Endothelial cell of umbilical vein (primary cell): ENCODE measurements around the gene SH3BP4. TPM values are rescaled to one million over a fixed set of nuclear protein-coding genes. Genes with fewer than 3 reads are reported as not detected.
A peak's percentile ranks its signal among the peaks of the same experiment; 100 is the strongest.

ENCODE experiments used
- BruUV-seq: library from RNA; stranded (reverse); fragments of 400-500 nt; replicated peaks from 2 replicates; lab custom pipeline; 2021; lab: Mats Ljungman, UMichigan
- CTCF ChIA-PET: fragments of 300-600, 350-600 bp; sonication (Branson Sonifier 250); formaldehyde crosslinking; loops from one replicate; lab custom pipeline; 2021; ENCODE audit warnings: antibody characterized with exemption, inconsistent platforms; lab: Charles Lee
- POLR2A ChIA-PET: fragments of 300-600, 350-600 bp; sonication (Branson Sonifier 250); formaldehyde crosslinking; loops from one replicate; lab custom pipeline; 2021; ENCODE audit warnings: antibody characterized with exemption, inconsistent platforms; lab: Charles Lee
- DNase-seq: peaks from one replicate; pipeline ENCODE4 v3.0.0-alpha.2; 2011; ENCODE audit warnings: low read depth, low spot score
- FAIRE-seq: peaks from 2 replicates; lab custom pipeline; 2011; peaks lifted over from hg19 to GRCh38; lab: Jason Lieb, UNC
- H2AFZ ChIP-seq: 2 replicates; pipeline ENCODE4 v1.6.0; 2012; ENCODE audit warnings: low read depth, low read length, control low read depth, inconsistent platforms
- H3K27ac ChIP-seq: 2 replicates; pipeline ENCODE4 v1.5.1; 2011; ENCODE audit warnings: low read depth, mild to moderate bottlenecking, control low read depth, low read length, moderate library complexity; ENCODE audit not compliant: insufficient read depth
- H3K27me3 ChIP-seq, 2 experiments: 2 replicates each; pipeline versions ENCODE4 v1.6.0 to v1.6.1; 2011; ENCODE audit warnings: low read length in 2 of 2, mixed read lengths in 1 of 2; ENCODE audit not compliant: control insufficient read depth in 2 of 2, insufficient read depth in 2 of 2
- H3K36me3 ChIP-seq, 2 experiments: 2 replicates in 1 of 2; 3 replicates in 1 of 2; pipeline ENCODE4 v1.5.1; 2011; ENCODE audit warnings: low read length in 2 of 2, mild to moderate bottlenecking in 1 of 2, moderate library complexity in 1 of 2; ENCODE audit not compliant: control insufficient read depth in 2 of 2, insufficient read depth in 2 of 2; ENCODE audit errors: extremely low read depth in 1 of 2
- H3K4me1 ChIP-seq: 3 replicates; pipeline ENCODE4 v1.5.1; 2011; ENCODE audit warnings: mild to moderate bottlenecking, low read length; ENCODE audit not compliant: control insufficient read depth, insufficient read depth; ENCODE audit errors: extremely low read depth
- H3K4me2 ChIP-seq: 2 replicates; pipeline ENCODE4 v1.6.1; 2011; ENCODE audit warnings: low read length, control low read depth, mixed read lengths; ENCODE audit not compliant: insufficient read depth
- H3K4me3 ChIP-seq, 3 experiments: fragments of 200-600 bp in 1 of 3; sonication (generic), shearing (Covaris generic) in 1 of 3; replicated peaks in 1 of 3; 2 replicates each; pipeline ENCODE4 v1.5.1; 2011 to 2016; ENCODE audit warnings: control low read depth in 3 of 3, low read length in 3 of 3, mild to moderate bottlenecking in 2 of 3, inconsistent platforms in 1 of 3, low read depth in 1 of 3, moderate library complexity in 1 of 3; ENCODE audit not compliant: insufficient read depth in 1 of 3
- H3K79me2 ChIP-seq: 2 replicates; pipeline ENCODE4 v1.6.0; 2012; ENCODE audit warnings: low read length, inconsistent platforms; ENCODE audit not compliant: control insufficient read depth, insufficient read depth
- H3K9ac ChIP-seq: replicated peaks from 2 replicates; pipeline ENCODE3; 2011; ENCODE audit warnings: low read length, control low read depth; ENCODE audit not compliant: insufficient read depth; ENCODE audit errors: extremely low read depth
- H3K9me1 ChIP-seq: replicated peaks from 3 replicates; pipeline ENCODE4 v1.6.0; 2011; ENCODE audit warnings: mild to moderate bottlenecking, low read length; ENCODE audit not compliant: control insufficient read depth, insufficient read depth; ENCODE audit errors: extremely low read depth
- H3K9me3 ChIP-seq: replicated peaks from 2 replicates; pipeline ENCODE4 v1.5.1; 2012; ENCODE audit warnings: low read length, inconsistent platforms; ENCODE audit not compliant: control insufficient read depth, insufficient read depth
- H4K20me1 ChIP-seq: replicated peaks from 2 replicates; pipeline ENCODE3; 2011; ENCODE audit warnings: mild to moderate bottlenecking, low read length; ENCODE audit not compliant: control insufficient read depth, insufficient read depth; ENCODE audit errors: extremely low read depth
- CTCF ChIP-seq, 2 donors: IDR thresholded peaks; 1 replicate in 1 of 2; 2 replicates in 1 of 2; pipeline ENCODE4 v1.5.1; 2011; ENCODE audit warnings: low read length in 2 of 2, mild to moderate bottlenecking in 2 of 2, moderate library complexity in 2 of 2, control low read depth in 1 of 2, inconsistent platforms in 1 of 2, low read depth in 1 of 2; ENCODE audit not compliant: insufficient read depth in 1 of 2; ENCODE audit errors: extremely low read depth in 1 of 2
- EZH2 ChIP-seq: IDR thresholded peaks from 2 replicates; pipeline ENCODE4 v1.6.1; 2012; ENCODE audit warnings: borderline replicate concordance, low read depth, mild to moderate bottlenecking, moderate library complexity, low read length, inconsistent platforms; ENCODE audit not compliant: severe bottlenecking
- FOS ChIP-seq: IDR thresholded peaks from 2 replicates; pipeline ENCODE4 v1.6.1; 2011; ENCODE audit warnings: mild to moderate bottlenecking, low read length, moderate library complexity, borderline replicate concordance; ENCODE audit not compliant: insufficient read depth
- GATA2 ChIP-seq: IDR thresholded peaks from 2 replicates; pipeline ENCODE4 v1.7.0; 2011; ENCODE audit warnings: low read depth, mild to moderate bottlenecking, moderate library complexity, mixed read lengths, low read length; ENCODE audit not compliant: insufficient read length, insufficient read depth
- JUN ChIP-seq: IDR thresholded peaks from 2 replicates; pipeline ENCODE4 v1.6.1; 2011; ENCODE audit warnings: borderline replicate concordance, low read depth; ENCODE audit not compliant: insufficient read length, insufficient read depth
- MAX ChIP-seq: IDR thresholded peaks from 2 replicates; pipeline ENCODE4 v1.6.1; 2011; ENCODE audit not compliant: insufficient read depth, insufficient read length
- MYC ChIP-seq: IDR thresholded peaks from one replicate; pipeline ENCODE4 v1.6.1; 2011; ENCODE audit warnings: mild to moderate bottlenecking, low read depth, low read length
- POLR2A ChIP-seq: IDR thresholded peaks from 2 replicates; pipeline ENCODE4 v1.6.1; 2012; ENCODE audit warnings: low read depth, mild to moderate bottlenecking, control low read depth, low read length
- POLR2AphosphoS5 ChIP-seq: IDR thresholded peaks from 2 replicates; pipeline ENCODE4 v1.6.1; 2012; ENCODE audit warnings: low read depth, mild to moderate bottlenecking, control low read depth, low read length, moderate library complexity; ENCODE audit not compliant: insufficient read depth
- dilution Hi-C: fragments of 300-500 bp; cut with MboI; formaldehyde crosslinking; loops from one replicate; pipeline ENCODE4 v1.15.0; 2019; ENCODE audit warnings: low sequenced_read_pairs; ENCODE audit not compliant: extremely low pct_ligation_motif_present
- intact Hi-C: fragments of 100-400 bp; cut with micrococcal nuclease; formaldehyde crosslinking; loops from one replicate; pipeline ENCODE4 v1.10.0; 2022
- polyA plus RNA-seq, 4 experiments: library from polyadenylated mRNA; depleted of rRNA in 3 of 4; stranded (reverse) in 3 of 4; unstranded in 1 of 4; fragments of >200 nt; gene quantifications; 2 replicates each; pipeline versions ENCODE4 v1.2.1 to v1.2.3, GENCODE V29; 2011 to 2012; ENCODE audit warnings: missing spikeins in 1 of 4
- total RNA-seq: library from RNA; stranded (reverse); gene quantifications from 2 replicates; pipeline ENCODE4 v1.2.3, GENCODE V29; 2021

The SH3BP4 gene
- total and polyA plus RNA-seq, 2 donors (not counting 3 experiments of a cell fraction or from before 2014, with no cell fraction given): 85.2 to 100.0 TPM

DNA sequence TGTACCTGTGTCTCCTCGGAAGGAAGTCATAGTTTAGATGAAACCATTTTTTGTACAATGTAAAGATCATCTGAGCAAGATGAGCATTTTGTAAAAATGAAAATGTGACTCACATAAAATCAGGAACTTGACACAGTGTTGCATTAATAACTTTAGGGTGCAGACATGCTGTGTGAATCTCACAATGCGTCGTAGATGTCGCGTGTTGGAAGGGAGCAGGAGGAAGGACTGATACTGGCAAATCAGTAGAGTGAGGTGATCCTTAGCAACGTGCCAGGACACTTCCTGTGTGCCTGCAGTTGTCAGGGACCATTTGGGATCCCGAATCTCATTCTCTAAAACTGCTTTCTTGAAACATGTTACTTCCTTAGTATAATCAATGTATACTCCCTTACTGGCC lies 103.1 kb downstream of the SH3BP4 start:
- ChIA-PET CTCF (interaction anchor here (0.7 to 2.8 kb wide), 7 partner anchors 18 to 509 kb away, joined by 3 to 9 read pairs (median 4); no protein-coding TSS in a partner anchor), POLR2A (no interaction called here)
- H3K4me1 ChIP-seq: peaks cover 28% of the 10 kb centered on the region
- H3K79me2 ChIP-seq: peaks cover 14% of the 10 kb centered on the region
- no peaks in the 10 kb centered on the region for H3K27me3 ChIP-seq
- no peaks in the 10 kb centered on the region for H4K20me1 ChIP-seq
- no peak for DNase-seq
- H3K4me3 ChIP-seq: no peak overlapping the region
- no peak for TF ChIP-seq MYC
- no peak for TF ChIP-seq JUN
- TF ChIP-seq CTCF (IDR thresholded peaks at IDR 0.05; ENCODE audit: extremely low read depth in 1 of 2, insufficient read depth in 1 of 2, low read depth in 1 of 2, low read length in 2 of 2): no peak
- no peak for TF ChIP-seq EZH2
- TF ChIP-seq POLR2A: no peak
- no peak for TF ChIP-seq GATA2
- TF ChIP-seq MAX: no peak
- no peak for TF ChIP-seq POLR2AphosphoS5
- TF ChIP-seq FOS: no peak
- no peak for FAIRE-seq
- intact Hi-C loops (loop anchor here (2.0 to 5.0 kb wide), 4 partner anchors 52 to 633 kb away; no protein-coding TSS in a partner anchor), dilution Hi-C loops (no loop called here)
- H3K36me3 ChIP-seq: peaks cover 4 to 29% of the 10 kb centered on the region in 2 experiments
- no peak overlapping the region for H2AFZ ChIP-seq
- H3K9me3 ChIP-seq: no peaks in the 10 kb centered on the region
- BruUV-seq: TSS peak; percentile 30
- peak overlapping the region; percentile 74 for H3K27ac ChIP-seq
- H3K9me1 ChIP-seq: no peaks in the 10 kb centered on the region
- H3K9ac ChIP-seq: no peak overlapping the region
- H3K4me2 ChIP-seq: no peak overlapping the region
